ENCODE measurements around the gene VASN. TPM values are rescaled to one million over a fixed set of nuclear protein-coding genes. Genes with fewer than 3 reads are reported as not detected.

VASN gene
- total and polyA plus RNA-seq, 9 of the 15 experiments (the other 6 are each of a cell fraction or from before 2014, with no cell fraction given): 0.01 to 2.5 (median 0.41) TPM; not detected in 1

DNA sequence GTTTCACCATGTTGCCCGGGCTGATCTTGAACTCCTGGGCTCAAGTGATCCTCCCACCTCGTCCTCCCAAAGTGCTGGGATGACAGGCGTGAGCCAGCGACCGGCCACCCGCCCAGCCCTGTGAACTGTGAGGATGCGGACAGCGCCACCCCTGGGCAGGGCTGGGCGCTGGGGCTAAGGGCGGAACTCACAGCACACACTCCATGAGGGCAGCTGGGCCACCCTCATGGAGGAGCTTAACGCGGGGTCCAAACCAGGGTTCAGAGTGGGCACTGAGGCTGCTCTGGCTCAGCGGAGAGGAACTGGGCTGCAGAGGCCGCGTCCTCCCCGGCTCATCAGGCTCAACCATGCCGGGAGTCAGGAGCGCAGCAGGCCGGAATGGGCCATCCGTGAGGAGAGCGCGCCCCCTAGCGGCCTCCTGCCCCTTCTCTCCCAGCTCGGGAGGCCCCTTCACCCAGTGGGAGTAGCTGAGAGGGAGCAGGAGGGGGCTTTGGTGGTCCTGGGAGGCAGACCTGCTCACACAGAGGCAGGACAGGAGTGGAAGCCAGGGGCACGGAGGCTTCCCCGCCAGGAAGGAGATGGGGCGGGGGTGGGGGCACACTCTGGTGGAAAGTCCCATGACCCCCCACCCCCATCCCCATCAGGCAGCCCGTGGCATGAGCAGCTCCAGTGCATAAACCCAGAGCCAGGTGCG is 30.9 kb downstream of the VASN start (continued):
- no peak for TF ChIP-seq SREBF2 (CRISPR knock-in tag; IDR thresholded peaks at IDR 0.05)
- TF ChIP-seq ZBTB1 (CRISPR knock-in tag; IDR thresholded peaks at IDR 0.05; ENCODE audit: borderline replicate concordance, low read depth): no peak
- TF ChIP-seq, protein P1, sequence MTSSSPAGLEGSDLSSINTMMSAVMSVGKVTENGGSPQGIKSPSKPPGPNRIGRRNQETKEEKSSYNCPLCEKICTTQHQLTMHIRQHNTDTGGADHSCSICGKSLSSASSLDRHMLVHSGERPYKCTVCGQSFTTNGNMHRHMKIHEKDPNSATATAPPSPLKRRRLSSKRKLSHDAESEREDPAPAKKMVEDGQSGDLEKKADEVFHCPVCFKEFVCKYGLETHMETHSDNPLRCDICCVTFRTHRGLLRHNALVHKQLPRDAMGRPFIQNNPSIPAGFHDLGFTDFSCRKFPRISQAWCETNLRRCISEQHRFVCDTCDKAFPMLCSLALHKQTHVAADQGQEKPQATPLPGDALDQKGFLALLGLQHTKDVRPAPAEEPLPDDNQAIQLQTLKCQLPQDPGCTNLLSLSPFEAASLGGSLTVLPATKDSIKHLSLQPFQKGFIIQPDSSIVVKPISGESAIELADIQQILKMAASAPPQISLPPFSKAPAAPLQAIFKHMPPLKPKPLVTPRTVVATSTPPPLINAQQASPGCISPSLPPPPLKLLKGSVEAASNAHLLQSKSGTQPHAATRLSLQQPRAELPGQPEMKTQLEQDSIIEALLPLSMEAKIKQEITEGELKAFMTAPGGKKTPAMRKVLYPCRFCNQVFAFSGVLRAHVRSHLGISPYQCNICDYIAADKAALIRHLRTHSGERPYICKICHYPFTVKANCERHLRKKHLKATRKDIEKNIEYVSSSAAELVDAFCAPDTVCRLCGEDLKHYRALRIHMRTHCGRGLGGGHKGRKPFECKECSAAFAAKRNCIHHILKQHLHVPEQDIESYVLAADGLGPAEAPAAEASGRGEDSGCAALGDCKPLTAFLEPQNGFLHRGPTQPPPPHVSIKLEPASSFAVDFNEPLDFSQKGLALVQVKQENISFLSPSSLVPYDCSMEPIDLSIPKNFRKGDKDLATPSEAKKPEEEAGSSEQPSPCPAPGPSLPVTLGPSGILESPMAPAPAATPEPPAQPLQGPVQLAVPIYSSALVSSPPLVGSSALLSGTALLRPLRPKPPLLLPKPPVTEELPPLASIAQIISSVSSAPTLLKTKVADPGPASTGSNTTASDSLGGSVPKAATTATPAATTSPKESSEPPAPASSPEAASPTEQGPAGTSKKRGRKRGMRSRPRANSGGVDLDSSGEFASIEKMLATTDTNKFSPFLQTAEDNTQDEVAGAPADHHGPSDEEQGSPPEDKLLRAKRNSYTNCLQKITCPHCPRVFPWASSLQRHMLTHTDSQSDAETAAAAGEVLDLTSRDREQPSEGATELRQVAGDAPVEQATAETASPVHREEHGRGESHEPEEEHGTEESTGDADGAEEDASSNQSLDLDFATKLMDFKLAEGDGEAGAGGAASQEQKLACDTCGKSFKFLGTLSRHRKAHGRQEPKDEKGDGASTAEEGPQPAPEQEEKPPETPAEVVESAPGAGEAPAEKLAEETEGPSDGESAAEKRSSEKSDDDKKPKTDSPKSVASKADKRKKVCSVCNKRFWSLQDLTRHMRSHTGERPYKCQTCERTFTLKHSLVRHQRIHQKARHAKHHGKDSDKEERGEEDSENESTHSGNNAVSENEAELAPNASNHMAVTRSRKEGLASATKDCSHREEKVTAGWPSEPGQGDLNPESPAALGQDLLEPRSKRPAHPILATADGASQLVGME (CRISPR knock-in tag; IDR thresholded peaks at IDR 0.05): no peak
- TF ChIP-seq MAZ (CRISPR knock-in tag; conservative IDR thresholded peaks at IDR 0.05 in 1 of 2, IDR thresholded peaks at IDR 0.05 in 1 of 2): peak; percentile 62 to 74
- TF ChIP-seq, protein P2, sequence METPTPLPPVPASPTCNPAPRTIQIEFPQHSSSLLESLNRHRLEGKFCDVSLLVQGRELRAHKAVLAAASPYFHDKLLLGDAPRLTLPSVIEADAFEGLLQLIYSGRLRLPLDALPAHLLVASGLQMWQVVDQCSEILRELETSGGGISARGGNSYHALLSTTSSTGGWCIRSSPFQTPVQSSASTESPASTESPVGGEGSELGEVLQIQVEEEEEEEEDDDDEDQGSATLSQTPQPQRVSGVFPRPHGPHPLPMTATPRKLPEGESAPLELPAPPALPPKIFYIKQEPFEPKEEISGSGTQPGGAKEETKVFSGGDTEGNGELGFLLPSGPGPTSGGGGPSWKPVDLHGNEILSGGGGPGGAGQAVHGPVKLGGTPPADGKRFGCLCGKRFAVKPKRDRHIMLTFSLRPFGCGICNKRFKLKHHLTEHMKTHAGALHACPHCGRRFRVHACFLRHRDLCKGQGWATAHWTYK (CRISPR knock-in tag; IDR thresholded peaks at IDR 0.05): 0 out of 2 replicates have a peak, but pooled peaks have one; percentile 20
- peak; percentile 89; the same call in 1 of the 2 replicates for TF ChIP-seq STAG1 (CRISPR knock-in tag; IDR thresholded peaks at IDR 0.05; ENCODE audit: borderline replicate concordance)
- peak; percentile 16 to 23; a peak in 2 of 4 replicates for TF ChIP-seq NRF1 (conservative IDR thresholded peaks at IDR 0.05 in 1 of 2, IDR thresholded peaks at IDR 0.05 in 1 of 2)
- no peak for TF ChIP-seq HES1 (IDR thresholded peaks at IDR 0.05; ENCODE audit: low read depth)
- TF ChIP-seq ZNF717 (CRISPR knock-in tag; IDR thresholded peaks at IDR 0.05): no peak
- TF ChIP-seq NCOA4 (IDR thresholded peaks at IDR 0.05; ENCODE audit: partially characterized antibody): no peak
- TF ChIP-seq NR2C1 (IDR thresholded peaks at IDR 0.05): no peak
- peak; percentile 15; the same call in 1 of the 2 replicates for TF ChIP-seq NR2C1 (tag; IDR thresholded peaks at IDR 0.05)
- no peak for TF ChIP-seq ZNF699 (CRISPR knock-in tag; IDR thresholded peaks at IDR 0.05; ENCODE audit: insufficient replicate concordance)
- peak; percentile 50; the same call in 1 of the 2 replicates for TF ChIP-seq RBFOX2 (IDR thresholded peaks at IDR 0.05; ENCODE audit: low read depth, low read length)
- TF ChIP-seq ZNF584 (CRISPR knock-in tag; IDR thresholded peaks at IDR 0.05; ENCODE audit: low read depth): no peak
- no peak for TF ChIP-seq ZNF41 (CRISPR knock-in tag; conservative IDR thresholded peaks at IDR 0.05)
- no peak for TF ChIP-seq ZNF121 (CRISPR knock-in tag; conservative IDR thresholded peaks at IDR 0.05)
- TF ChIP-seq HINFP (tag; conservative IDR thresholded peaks at IDR 0.05; ENCODE audit: low read depth): no peak
- peak; percentile 73; the same call in 1 of the 2 replicates for TF ChIP-seq SMARCA5 (IDR thresholded peaks at IDR 0.05)

All from K562 (cell line).